Colonic mucosa (tissue), 4 donors: ENCODE measurements around the gene KL. TPM values are rescaled to one million over a fixed set of nuclear protein-coding genes. Genes with fewer than 3 reads are reported as not detected.

Experiments used
- DNase-seq: peaks from one replicate; pipeline ENCODE4 v3.0.0-alpha.2; 2020
- H3K27ac ChIP-seq: fragments of 200-600 bp; one replicate; pipeline ENCODE4 v1.8.0; 2021
- H3K27me3 ChIP-seq: fragments of 200-600 bp; one replicate; pipeline ENCODE4 v1.8.0; 2021
- H3K36me3 ChIP-seq: fragments of 200-600 bp; one replicate; pipeline ENCODE4 v1.8.0; 2021
- H3K4me1 ChIP-seq: fragments of 200-600 bp; one replicate; pipeline ENCODE4 v1.8.0; 2021; ENCODE audit warnings: mild to moderate bottlenecking
- H3K4me3 ChIP-seq: fragments of 200-600 bp; one replicate; pipeline ENCODE4 v1.8.0; 2021
- H3K9ac ChIP-seq, 2 donors: one replicate each; pipeline ENCODE4 v1.7.0; 2013; ENCODE audit warnings: control low read depth in 2 of 2, low read depth in 2 of 2, low read length in 2 of 2
- H3K9me3 ChIP-seq: fragments of 200-600 bp; one replicate; pipeline ENCODE4 v1.8.0; 2021
- CTCF ChIP-seq: fragments of 200-600 bp; IDR thresholded peaks from one replicate; pipeline ENCODE4 v1.8.0; 2022; ENCODE audit warnings: antibody characterized with exemption, mild to moderate bottlenecking
- intact Hi-C: fragments of 100-400 bp; cut with DNase I; formaldehyde crosslinking; loops from one replicate; pipeline ENCODE4 v1.14.1; 2022
- total RNA-seq, 2 donors: library from RNA; stranded (reverse); fragmentation: NEBNext Ultra II Directional in 1 of 2; extraction: Animal tissue kit (Norgen Biotek cat#: 25700) in 1 of 2; gene quantifications; one replicate each; pipeline ENCODE4 v1.2.1, GENCODE V29; 2021
- donor health status: healthy.
- donor health status: DM: no; HTN: no; CAD: no.
- donor health status: DM: no; HTN: no; CAD: no.

Gene KL
- total RNA-seq, 2 donors from 2014 or later = 0.57 to 1.9 TPM

DNA sequence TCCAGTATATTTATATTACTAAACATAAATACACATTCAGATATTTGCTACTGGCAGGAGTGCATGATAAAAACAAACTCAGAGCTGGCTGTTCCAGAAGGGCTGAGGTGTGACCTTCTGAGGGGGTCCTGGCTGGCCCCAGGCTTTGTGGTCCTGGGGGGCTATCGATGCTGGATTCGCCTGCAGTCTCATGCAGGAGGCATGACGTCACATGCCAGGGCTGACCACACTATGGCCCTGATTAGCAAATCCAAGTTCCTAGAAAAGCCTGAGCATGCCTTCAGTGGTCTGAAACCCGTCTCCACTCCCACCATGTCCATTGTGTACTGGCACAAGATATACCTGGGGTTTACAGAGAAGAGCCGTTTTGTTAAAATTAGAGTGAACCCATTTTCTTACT lies 97.9 kb downstream of the KL start:
- H3K27ac ChIP-seq = no peak overlapping the region
- DNase-seq = no peak
- H3K9me3 ChIP-seq = no peaks in the 10 kb centered on the region
- H3K4me3 ChIP-seq = no peak overlapping the region
- intact Hi-C loops = no loop called here
- H3K4me1 ChIP-seq = no peaks in the 10 kb centered on the region
- no peaks in the 10 kb centered on the region for H3K36me3 ChIP-seq
- TF ChIP-seq CTCF = no peak
- H3K27me3 ChIP-seq = no peaks in the 10 kb centered on the region
- no peak overlapping the region for H3K9ac ChIP-seq

- no peaks in the 10 kb centered on the region for H3K4me1 ChIP-seq
- H3K9ac ChIP-seq = no peak overlapping the region
- no peak overlapping the region for H3K27ac ChIP-seq
- no peak for TF ChIP-seq CTCF
- no peaks in the 10 kb centered on the region for H3K36me3 ChIP-seq
- H3K4me3 ChIP-seq = no peak overlapping the region
- H3K27me3 ChIP-seq = no peaks in the 10 kb centered on the region
- H3K9me3 ChIP-seq = no peaks in the 10 kb centered on the region
- DNase-seq = no peak
- intact Hi-C loops = no loop called here
These were observed 99.1 kb downstream of the KL start for GRCh38 chr13:33115274-33115673.
